ENCODE data around the gene GREB1. TPM values are rescaled to one million over a fixed set of nuclear protein-coding genes. Genes with fewer than 3 reads are reported as not detected.

The GREB1 gene
- polyA plus RNA-seq, 1 of the 3 experiments (the other 2 are of a cell fraction): 2.9 TPM

GRCh38 chr2:11540996-11541692 is 7.3 kb downstream of the GREB1 start:
- H3F3A ChIP-seq (replicated peaks; ENCODE audit: insufficient read depth): no peaks in the 10 kb centered on the region
- peaks cover 16% of the 10 kb centered on the region; the same call in 1 of the 2 replicates for H3K27me3 ChIP-seq (ENCODE audit: insufficient read depth)
- no peaks in the 10 kb centered on the region for H3K36me3 ChIP-seq (replicated peaks in 1 of 2; ENCODE audit: control insufficient read depth in 1 of 2, insufficient read depth in 2 of 2, low read length in 1 of 2)
- H3K27ac ChIP-seq (ENCODE audit: low read depth in 2 of 2, low read length in 1 of 2): no peak overlapping the region
- CTCF ChIA-PET: interaction anchor here (5.2 kb wide), 1 partner anchor 42 kb away, joined by 34 read pairs; no protein-coding TSS in a partner anchor
- TF ChIP-seq RXRA (IDR thresholded peaks at IDR 0.05; ENCODE audit: borderline replicate concordance, low read depth) (no peak), USF2 (IDR thresholded peaks at IDR 0.05; ENCODE audit: borderline replicate concordance, low read depth, low read length) (no peak), EP300 (IDR thresholded peaks at IDR 0.05; ENCODE audit: borderline replicate concordance in 1 of 2, low read depth in 1 of 2, low read length in 1 of 2) (no peak), FOSL2 (IDR thresholded peaks at IDR 0.05; ENCODE audit: borderline replicate concordance, low read depth) (no peak), CTCF (IDR thresholded peaks at IDR 0.05) (no peak), SIN3A (IDR thresholded peaks at IDR 0.05; ENCODE audit: borderline replicate concordance, low read depth, low read length) (no peak), MAX (IDR thresholded peaks at IDR 0.05; ENCODE audit: low read depth) (no peak), RAD21 (IDR thresholded peaks at IDR 0.05; ENCODE audit: low read length) (no peak), FOXJ3 (CRISPR knock-in tag; IDR thresholded peaks at IDR 0.05) (no peak), IRF3 (IDR thresholded peaks at IDR 0.05; ENCODE audit: low read depth, low read length) (no peak), MXI1 (IDR thresholded peaks at IDR 0.05; ENCODE audit: low read depth, low read length) (no peak), PBX3 (IDR thresholded peaks at IDR 0.05) (no peak), GATA2 (CRISPR knock-in tag; IDR thresholded peaks at IDR 0.05) (no peak), TEAD4 (IDR thresholded peaks at IDR 0.05; ENCODE audit: borderline replicate concordance, insufficient read depth) (no peak), GABPA (IDR thresholded peaks at IDR 0.05; ENCODE audit: low read depth) (no peak), YY1 (IDR thresholded peaks at IDR 0.05; ENCODE audit: low read depth) (no peak), ELF1 (IDR thresholded peaks at IDR 0.05) (no peak), MEF2A (IDR thresholded peaks at IDR 0.05; ENCODE audit: borderline replicate concordance, low read depth) (no peak), POLR2AphosphoS5 (IDR thresholded peaks at IDR 0.05; ENCODE audit: low read depth, low read length) (no peak)
- H4K20me1 ChIP-seq (ENCODE audit: insufficient read depth): no peaks in the 10 kb centered on the region
- no peak overlapping the region for H2AFZ ChIP-seq (ENCODE audit: low read depth)
- no peaks in the 10 kb centered on the region for H3K9me2 ChIP-seq
- H3K4me1 ChIP-seq (ENCODE audit: control insufficient read depth in 1 of 2, insufficient read depth in 2 of 2, low read depth in 1 of 2, low read length in 1 of 2): peaks cover 0 to 33% of the 10 kb centered on the region in 2 experiments; a peak in 2 of 4 replicates
- H3K4me2 ChIP-seq: no peak overlapping the region
- H3K4me3 ChIP-seq (ENCODE audit: low read depth in 2 of 2, low read length in 1 of 2): no peak overlapping the region
- no peak for DNase-seq
- no peak overlapping the region for H3K9ac ChIP-seq
- POLR2A ChIA-PET: no interaction called here
- 81% methylated on average over 10 of the region's 11 CpGs for WGBS (ENCODE audit: low lambda C conversion rate)
- H3K79me2 ChIP-seq (ENCODE audit: insufficient read depth): no peaks in the 10 kb centered on the region
- H3K9me3 ChIP-seq: no peaks in the 10 kb centered on the region
